HG03139 (cell line): ENCODE results near the gene AK1.
"Not testable (repeated sequence)": the region's sequence is repeated elsewhere in the genome, so short reads cannot be mapped to it uniquely, and the experiment has no call there.

Experiments used
- ATAC-seq: cut with Tn5 transposase; IDR thresholded peaks from one replicate; pipeline ENCODE4 v1.9.1; 2021; ENCODE audit not compliant: unreplicated experiment

The AK1 gene

GRCh38 chr9:127852829-127853228 lies 24.6 kb downstream of the AK1 start:
- ATAC-seq: no peak

GRCh38 chr9:127850286-127850830 lies 27.1 kb downstream of the AK1 start:
- no peak for ATAC-seq

DNA sequence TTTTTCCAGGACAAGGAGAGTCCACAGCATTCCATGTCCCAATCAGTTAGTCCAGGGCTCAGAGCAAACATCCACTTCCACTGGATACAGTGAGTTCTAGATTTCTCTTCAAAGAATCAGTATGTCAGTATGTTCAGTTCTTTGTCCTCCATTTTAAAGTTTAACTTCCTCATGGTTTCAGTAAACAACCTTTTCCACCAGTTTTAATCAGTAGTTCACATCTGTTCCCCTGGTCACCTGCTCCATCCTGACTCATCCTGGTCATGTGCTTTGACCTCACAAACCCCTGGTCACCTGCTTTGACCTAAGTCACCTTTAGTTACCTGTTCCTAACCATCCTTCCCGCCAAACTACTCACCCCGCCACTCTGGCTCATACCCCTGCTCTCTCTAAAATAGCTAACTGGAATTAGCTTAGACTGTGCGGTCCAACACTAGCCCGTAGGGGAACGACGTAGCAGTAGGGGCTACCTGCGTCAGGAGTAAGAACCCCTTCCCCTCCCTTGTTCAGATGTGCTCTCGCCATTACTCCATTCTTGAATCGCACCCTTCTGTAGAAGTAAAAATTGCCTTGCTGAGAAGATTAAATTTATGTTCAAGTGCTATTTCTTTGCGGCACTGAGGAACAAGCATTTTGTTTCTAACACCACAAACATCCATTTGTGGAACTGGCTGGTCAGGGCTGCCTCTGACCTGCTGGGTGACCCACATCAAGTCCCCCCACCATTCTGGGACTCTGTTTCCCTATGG lies 28.5 kb downstream of the AK1 start:
- no peak for ATAC-seq

DNA sequence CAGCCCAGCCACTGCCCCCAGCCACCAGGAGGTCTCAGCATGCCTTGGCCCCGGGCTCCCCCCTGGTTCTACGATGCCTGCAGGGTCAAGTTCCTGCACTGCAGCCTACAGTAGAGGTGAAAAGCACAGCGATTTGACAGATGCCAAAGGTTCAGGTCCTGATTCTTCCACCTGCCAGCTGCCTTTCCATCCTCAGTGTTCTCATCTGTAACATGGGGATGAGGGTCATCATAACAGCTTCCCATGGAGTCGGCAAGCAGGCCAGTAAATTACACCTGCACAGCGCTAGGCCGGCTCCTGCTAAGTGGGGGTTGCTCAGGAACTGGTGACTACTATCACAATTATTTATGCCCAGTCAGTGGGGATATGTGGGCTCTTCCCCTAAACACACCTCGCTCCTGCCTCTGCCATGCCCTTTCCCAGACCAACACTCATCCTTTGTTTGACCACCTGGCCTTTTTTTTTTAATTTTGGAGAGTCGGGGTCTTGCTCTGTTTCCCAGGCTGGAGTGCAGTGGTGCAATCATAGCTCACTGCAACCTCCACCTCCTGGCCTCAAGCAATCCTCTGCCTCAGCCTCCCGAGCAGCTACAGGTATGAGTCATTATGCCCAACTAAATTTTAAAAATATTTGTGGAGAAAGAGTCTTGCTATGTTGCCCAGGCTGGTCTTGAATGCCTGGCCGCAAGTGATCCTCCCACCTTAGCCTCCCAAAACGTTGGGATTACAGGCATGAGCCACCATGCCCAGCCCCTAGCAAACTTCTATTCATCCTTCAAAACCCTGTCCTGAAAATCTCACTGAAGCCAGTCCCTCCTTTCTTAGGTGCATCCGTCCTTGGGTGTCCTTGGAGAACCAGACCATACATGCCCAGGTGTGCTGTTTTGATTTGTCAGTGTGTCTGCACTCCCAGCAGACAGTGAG lies 29.4 kb downstream of the AK1 start:
- no peak for ATAC-seq

DNA sequence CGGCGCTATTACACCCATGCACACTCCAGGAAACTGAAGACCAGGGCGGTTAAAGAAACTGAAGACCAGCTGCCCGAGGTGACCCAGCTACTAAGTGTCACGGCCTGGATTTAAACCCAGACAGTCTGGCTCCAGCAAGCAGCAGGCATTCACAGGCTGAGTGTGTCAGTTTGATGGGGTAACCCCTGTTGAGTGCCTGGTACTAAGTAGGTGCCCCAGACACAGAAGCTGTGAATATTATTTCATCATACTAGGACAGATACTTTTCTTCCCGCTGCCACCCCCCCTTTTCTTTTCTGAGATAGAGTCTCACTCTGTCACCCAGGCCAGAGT lies 30.3 kb downstream of the AK1 start:
- no peak for ATAC-seq

DNA sequence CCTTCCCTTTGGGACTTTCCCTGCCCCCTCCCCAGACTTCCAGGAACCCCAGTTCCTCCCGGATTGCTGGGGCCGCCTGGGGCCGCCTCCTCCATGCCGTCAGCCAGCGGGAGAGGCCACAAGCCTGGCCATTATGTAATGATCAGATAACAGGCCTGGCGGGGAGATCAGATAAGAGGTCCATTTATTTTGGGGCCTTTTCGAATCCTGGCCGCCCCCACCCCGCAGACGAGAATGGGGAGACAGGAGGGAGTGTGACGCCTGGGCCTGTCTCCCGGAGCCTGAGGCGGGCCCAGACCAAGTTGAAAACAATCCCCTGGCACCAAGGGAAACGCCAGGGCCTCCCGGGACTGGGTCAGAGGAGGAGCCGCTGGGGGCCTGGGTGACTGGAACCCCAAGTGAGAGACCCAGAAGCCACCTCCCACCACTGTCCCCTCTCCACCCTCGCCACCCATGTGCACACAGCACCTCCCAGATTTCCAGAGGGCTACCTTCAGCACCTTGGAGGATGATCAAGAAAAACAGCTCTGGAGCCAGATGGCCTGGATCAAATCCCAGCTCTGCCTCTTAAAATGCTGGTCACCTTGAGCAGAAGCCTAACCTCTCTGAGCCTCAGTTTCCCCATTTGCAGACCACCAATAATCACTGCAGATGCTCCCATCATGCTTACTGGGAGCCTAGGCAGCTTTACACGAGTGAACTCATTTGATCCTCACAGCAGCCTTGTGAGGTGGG lies 30.9 kb downstream of the AK1 start:
- ATAC-seq: no peak

GRCh38 chr9:127845619-127846018 lies 31.9 kb downstream of the AK1 start:
- not testable (repeated sequence) for ATAC-seq

DNA sequence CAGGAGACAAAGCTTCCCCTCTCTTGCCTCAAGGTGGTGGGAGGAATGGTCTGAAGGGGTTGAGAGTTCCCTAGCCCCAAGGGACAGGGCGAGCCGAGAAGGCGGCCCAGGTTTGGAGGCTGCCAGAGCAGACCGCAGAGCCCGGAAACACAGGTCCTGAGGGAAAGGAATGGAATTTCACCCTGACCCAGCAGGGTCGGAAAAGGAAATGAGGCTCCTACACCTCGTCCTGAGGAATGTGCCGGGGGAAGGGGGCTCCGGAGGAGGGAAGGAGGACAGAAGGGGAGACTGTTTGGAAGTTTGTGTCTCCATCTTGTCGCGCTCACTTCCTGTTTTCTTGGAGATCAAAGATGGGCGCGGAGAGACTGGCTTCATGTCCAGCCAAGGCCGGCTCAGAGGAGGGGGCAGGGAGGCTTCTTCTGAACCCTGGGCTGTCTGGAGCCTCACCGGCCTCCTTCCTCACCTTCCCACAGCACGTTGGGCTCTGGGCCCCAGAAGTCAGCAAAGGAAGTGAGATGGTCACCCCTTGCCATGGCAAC lies 32.6 kb downstream of the AK1 start:
- no peak for ATAC-seq

DNA sequence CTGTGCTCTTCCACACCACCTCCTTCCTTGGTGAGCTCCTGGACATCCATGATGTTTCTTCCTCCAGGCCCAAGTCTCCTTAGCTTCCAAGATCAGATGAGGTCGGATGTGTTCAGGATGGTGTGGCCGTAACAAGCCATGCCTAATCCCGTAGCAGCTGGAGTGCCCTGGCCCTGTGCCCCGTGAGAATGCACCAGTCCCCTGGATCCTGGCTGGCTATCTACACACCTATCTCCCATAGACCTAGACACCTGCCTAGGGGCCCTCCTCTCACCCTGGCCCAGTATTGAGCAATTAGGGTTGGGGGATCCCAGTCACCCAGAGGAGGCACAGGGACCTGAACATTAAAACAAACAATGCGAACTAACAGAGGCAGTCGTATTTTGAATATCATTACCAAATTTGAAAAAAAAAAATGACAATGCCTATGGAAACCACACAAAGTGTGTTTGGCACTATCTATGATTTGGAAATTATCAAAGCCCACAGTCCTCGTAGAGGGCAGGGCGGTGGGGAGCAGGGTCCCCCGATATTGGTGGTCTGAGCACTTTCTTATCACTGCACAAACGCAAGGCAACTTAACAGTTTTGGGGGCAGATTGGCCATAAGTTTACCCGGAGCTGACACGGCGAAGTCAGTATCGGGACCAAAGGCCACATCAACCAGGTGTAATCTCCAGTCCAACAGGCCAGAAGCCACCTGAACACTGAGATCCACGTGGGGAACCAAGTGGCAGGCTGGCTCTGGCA lies 36.2 kb downstream of the AK1 start:
- ATAC-seq: no peak

- no peak for ATAC-seq
Observed at GRCh38 chr9:127838375-127839078, 38.9 kb downstream of the AK1 start.

DNA sequence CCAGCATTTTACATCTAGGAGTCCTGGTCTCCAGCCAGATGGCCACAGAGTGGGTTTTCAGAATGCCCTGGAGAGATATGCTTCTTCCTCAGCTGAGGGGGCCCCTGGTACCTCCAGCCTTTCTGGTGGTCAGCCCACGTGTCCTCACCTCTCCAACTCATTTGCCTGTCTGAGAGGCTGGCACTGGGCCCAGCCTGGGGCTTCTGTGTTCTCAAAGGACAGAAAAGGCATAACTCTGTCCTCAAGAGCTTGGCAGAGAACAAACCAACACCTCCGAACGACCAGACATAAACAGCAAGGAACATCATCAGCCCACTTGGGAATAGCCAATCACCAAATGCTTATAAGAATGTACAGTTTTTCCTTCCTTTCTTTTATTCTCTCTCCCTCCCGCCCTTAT lies 40.1 kb downstream of the AK1 start:
- ATAC-seq: no peak

DNA sequence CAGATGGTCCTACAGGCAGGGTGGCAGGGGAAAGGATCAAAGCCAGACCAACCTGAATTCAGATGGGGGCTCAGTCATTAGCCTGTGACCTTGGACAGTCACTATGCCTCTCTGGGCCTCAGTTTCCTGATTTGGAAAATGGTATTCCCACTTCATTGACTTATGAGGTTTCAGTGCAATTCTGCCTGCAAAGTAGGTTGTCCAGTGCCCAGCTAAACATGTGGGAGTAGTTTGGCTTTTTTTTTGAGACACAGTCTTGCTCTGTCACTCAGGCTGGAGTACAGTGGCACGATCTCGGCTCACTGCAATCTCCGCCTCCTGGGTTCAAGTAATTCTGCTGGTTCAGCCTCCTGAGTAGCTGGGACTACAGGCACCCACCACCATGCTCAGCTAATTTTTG lies 40.9 kb downstream of the AK1 start:
- not testable (repeated sequence) for ATAC-seq

DNA sequence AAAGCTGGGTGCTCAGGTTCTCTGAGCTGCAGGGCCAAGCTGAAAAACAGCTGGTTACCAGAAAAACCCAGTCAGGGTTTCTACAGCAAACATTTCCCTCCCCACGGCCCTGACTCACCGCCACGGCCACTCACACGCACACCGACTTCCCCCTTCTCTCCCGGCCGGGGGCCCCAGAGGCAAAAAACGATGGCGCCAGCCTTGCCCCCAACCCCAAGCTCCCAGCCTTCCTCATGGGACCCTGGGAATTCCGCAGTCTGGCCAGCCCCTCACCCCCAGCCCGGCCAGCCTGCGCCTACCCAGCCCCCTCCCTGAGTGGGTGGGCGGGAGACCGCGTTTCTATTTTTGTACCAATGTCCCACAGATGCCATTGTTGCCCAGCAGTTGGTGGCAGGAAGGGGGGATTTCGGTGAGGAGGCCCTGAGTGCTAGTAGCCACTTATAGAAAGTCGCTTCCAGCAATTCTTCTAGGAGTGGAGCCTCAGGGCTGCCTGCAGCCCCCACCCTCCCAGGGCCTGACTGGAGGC lies 41.4 kb downstream of the AK1 start:
- no peak for ATAC-seq

GRCh38 chr9:127833555-127833954 lies 43.9 kb downstream of the AK1 start:
- ATAC-seq: no peak

DNA sequence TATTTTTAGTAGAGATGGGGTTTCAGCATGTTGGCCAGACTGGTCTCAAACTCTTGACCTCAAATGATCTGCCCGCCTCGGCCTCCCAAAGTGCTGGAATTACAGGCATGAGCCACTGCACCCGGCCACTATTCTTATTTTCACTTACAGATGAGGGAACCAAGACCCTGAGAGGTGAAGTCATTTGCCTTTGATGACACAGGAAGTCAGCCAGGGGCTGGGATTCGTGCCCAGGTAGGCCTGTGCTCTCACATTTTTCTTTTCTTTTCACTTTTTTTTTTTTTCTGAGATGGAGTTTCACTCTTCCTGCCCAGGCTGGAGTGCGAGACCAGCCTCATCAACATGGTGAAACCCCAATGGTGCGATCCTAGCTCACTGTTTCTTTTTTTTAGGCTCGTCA lies 45.2 kb downstream of the AK1 start:
- ATAC-seq: no peak

DNA sequence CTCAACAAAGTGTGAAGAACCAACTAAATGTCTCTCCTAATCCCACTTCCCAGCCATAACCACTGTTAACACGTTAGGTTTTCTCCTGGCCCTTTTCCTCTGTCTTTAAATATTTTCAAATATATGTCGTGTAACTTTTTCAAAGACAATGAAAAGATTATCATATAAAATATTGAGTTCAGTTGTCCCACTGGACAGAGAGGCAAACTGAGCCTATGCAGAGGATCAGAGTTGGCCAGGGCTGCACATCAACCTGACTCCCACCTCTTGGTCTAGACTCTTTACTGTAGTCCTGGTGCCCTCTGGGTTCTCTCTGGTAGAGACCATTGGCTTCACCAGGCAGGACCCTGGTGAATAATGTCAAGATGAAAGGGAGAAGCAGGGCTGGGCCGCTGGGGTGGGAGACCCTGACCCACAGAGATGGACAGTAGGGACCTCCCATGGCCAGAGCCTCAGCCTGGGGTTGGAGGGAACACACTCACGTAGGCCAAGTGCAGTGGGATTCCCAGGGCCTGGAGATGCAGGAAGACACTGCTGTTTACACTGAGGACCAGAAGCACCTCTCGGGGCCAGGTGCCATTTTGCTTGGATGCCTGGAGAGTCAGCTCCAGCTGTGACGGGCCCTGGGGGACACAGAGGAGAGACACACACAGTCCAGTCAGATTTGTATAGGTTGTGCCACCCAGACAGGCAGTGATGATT lies 48.1 kb downstream of the AK1 start:
- ATAC-seq: no peak

GRCh38 chr9:127828262-127829031 lies 49.0 kb downstream of the AK1 start:
- no peak for ATAC-seq

DNA sequence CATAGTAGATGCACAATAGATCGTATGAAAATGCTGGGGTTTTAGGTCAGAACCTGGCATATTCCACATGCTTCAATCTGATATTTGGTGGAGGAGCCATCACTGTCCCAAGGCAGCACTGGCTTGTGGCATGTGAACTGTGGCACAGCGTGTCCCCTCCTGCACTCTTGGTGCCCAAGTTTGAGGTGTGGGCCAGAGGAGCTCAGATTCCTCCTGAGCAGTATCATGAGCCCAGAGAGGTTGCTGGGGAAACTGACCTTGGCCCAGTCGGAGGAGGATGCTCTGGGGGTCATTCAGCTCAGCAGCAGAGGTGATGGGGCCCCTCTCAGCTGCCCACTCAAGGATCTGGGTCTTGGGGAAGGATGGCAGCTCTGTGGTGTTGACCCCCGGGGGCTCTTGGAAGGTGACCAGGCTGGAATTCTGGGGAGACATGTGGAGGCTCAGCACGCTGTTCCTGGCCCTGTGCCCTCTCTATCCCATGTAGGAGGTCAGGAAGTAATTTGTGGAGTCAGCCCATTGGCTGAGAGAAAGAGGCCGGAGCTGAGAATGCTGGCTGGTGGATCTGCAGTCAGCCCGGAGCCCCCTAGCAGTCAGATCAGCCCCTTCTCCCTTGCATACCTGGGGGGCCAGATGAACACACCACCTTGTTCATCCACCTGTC lies 51.1 kb downstream of the AK1 start:
- ATAC-seq: no peak
